Stimulated activated CD4-positive, alpha-beta T cell treated with anti-CD3 and anti-CD28 coated beads, Interleukin-15, amount 100 ng/mL, for 24 hours (primary cell): Measurements from ENCODE around the gene EBF3.

ENCODE experiments used
- DNase-seq: peaks from one replicate; pipeline ENCODE4 v3.0.0-alpha.2; 2020

The EBF3 gene

DNA sequence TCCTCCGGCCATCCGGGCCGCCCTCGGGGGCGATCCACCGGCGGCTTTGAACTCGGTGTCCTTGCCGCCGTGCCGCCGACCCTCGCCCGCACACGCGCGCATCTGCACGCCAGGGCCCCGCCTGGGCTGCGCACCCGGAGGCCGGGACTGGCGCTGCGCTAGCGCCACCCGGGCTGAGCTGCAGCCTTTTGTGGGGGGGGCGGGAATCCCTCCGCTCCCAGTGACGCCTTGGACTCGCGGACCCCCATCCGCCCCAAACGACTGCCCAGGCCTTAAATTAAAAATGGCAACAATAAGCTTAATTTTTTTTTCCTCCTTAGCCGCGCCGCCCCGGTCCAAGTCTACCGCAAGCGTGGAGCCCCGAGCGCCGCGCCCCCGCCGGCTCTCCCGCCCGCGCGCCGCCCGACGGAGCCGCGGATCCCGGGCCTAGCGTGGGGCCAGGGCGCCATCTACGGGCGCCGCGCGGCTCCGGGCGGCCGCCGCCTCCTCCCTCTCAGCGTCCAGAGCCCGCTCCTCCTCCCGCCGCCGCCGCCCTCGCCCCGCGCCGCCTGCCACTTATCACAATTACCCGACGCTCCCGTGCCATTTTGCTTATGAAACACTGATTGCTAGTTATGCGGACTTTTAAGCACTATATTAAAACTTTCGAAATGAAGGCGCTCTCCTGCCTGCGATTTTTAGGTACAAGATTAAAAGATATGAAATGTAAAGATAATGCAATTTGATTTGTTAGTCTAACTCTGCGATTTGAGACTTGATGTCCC, 7.5 kb upstream of the EBF3 start:
- peak; percentile 73 for DNase-seq

DNA sequence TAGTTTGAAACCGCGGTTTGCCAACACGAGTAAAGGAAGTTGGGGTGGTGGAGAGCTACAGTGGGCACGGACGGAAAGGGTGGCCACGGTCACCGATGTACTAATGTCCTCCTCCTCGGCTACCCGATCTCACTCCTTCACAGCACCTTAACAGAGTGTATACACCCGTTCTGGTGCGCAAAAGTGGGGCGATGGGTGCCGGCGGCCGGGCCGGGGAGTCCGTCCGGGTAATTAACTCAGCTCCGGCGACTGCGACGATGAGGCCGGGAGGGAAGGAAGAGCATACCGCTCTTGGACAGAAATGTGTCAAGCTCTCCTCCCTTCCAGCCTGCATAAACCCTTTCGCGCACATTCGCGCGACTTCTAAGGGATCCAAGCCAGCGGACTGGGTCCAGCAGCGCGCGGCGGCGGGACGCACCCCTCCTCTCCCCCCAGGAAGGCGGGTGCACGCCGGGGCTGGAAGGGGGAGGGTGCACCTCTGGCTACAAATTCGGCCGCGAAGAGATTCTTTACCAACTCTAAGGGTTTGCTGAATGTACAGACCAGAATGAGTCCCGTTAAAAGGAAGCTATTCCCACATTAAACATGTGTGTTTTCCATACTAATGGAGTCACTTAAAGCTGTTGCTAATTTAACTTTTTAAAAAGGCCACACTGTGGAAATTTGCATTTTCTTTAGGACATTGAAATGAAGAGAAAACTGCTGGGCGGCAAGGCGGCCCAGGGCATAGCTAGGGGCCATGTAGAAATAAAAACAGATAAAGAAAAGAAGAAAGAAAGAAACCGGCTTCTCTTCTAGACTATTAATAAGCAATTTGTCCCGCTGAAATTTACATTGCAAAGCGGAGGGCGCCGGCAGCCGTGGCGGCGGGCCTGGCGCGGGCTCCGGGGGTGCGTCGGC, 6.6 kb upstream of the EBF3 start:
- DNase-seq = no peak

DNA sequence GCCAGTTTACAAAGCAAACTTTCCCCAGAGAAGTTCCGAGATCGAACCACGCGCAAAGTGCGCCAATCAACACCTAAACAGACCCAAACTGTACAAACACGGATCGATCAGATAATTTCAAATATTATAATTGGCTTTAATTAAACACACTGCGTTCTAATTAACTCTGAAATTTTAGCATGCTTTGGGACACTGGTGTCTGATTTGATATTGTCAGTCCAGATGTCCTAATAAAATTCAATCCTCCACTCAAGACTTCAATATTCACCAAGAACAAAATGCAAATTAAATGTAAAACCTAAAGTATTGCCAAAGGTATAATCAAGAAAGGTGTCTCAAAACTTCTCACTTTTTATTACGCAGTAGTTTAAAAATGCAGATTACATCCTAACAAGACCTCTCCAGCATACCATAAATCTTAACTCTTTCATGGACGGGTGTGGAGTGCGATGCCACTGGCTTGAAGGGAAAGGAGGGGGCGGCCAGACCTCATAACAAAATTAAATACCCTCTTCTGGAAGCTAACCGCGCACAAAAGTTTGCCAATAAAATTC, 5.9 kb upstream of the EBF3 start:
- DNase-seq = no peak

DNA sequence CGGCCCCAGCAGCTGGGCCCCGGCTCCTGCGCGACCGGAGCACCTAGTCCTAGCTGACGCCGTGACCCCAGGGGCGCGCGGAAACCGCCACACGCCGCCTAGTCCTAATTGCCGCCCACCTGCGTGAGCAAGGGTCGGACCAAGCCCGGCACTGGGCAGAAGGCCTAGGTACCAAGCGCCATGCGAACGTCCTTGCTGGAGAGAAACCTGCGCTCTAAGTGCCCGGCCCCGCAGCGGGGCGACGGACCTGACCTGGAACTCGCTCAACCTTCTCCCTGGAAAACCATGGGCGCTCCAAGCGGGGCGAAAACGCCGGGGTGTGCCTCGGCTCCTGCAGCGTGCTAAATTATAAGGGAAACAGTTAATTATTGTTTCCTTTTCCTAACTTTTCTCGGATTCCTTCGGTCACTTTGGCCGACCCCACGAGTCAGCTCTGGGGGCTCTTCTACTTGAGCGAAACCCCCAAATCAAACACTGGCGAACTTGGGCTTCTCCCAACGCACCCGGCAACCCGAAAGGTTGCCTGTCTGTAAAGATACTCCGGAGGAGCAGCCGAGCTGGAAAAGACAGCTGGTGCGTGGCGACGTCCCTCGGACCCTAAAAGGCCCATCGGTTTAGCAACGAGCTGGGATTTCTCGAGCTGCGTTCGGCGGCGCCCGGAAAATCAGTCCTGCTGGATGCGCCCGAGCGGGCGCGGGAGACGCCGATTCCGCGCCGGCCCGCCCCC, 5.3 kb upstream of the EBF3 start:
- no peak for DNase-seq

DNA sequence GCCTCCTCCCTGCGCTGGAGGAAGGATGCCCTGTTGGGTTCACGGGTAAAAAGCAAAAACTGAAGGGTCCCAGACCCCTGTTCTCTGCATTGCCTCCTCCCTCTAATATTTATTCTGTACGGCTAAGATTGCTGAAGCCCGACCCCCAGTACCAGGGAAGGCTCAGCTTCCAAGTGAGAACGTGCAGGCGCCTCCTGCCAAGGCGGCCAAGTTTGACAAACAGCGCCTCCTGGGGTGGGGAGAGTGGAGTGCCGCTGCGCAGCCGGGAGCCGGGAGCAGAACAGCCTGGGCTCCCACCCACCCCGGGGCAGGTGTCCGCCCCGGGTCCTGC, 4.7 kb upstream of the EBF3 start:
- peak; percentile 74 for DNase-seq

DNA sequence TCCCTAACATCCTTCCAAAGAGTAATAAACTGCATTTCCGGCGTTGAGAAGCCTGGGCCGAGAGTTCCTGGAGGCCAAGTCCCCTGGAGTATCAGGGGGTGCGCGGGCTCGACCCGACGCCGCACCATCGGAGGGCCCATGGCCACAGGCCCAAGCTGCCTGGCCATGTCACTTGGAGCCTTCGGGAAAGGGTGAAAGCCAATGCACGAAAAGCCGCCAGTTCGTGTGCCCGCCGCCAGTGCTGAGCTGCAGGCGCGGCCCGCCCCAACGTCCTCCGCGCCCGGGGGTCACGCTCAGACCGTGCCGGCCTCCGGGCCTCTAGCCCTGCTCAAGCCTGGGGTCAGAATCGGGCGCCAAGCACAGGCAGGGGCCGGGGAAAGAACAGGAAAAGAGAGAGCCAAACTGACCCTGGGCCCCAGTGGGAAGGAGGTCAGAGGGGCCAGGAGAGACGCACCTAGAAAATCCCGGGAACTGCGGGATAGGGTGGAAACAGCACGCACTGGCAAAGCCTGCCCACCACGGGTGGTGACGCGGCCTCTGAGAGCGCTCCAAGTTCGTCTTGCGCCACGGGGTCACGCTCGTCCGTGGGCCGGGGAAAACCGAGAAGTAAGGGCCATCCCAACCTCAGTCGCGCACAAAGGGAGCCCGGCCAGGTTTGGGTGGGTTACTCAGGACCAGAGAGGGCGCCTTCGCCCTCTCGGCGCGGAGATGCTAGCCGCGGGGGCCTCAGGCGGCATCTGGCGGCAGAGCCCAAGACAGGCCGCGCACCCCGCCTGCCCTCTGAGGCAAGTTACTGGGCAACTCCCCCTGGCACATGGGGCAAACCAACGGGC, 4.2 kb upstream of the EBF3 start:
- no peak for DNase-seq

DNA sequence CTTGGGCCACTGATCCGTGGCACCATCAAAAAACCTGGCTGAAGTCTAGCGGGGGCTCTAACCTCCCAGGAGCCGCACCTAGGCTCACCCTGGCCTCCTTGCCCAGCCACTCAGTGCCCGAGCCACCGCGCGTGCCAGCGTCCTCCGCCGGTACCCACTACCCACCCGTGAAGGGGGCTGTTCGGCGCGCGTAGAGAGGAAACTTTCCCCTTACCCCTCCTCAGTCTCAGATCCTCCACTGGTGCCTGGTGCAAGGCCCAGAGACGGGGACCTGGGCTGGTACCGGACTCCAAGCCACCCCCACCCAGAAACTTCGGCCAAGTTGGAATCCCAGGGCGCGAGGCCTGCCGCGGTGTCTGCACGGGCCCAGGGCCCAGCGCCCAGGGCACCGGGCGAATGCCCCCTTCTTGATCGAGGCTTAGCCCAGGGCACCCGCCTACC, 3.5 kb upstream of the EBF3 start:
- DNase-seq = peak; percentile 5

DNA sequence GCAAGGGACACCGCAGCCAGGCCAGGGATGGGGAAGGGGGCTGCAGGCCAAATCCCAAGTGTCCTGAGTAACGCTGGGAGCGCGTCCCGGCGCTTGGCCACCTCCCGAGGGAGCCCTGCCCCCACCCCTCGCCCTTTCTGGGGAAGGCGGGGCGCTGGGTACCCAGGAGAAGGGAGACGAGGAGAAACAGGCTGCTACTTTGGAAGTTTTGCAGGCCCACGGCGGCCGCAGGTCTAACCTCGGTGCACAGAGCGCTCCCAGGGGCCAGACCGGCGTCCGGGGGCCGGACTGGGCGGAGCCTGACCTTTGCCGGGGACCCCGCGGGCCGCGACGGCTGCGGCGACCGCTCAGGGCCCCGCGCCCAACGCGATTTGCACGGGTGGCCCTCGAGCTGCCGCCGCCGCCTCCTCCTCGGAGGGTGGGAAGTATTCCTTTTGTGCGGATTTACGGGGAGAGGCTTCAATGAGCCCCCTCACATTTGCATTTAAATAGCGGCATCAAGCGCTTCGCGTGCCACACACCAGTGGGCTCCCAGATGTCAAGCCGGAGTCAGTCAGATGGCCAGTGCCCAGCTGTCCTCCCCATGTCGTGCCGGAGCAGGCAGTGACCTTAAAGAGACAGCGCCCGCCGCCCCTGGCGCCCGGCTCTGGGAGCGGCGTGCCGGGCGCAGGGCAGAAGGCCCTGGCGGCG, 3.0 kb upstream of the EBF3 start:
- DNase-seq = no peak

DNA sequence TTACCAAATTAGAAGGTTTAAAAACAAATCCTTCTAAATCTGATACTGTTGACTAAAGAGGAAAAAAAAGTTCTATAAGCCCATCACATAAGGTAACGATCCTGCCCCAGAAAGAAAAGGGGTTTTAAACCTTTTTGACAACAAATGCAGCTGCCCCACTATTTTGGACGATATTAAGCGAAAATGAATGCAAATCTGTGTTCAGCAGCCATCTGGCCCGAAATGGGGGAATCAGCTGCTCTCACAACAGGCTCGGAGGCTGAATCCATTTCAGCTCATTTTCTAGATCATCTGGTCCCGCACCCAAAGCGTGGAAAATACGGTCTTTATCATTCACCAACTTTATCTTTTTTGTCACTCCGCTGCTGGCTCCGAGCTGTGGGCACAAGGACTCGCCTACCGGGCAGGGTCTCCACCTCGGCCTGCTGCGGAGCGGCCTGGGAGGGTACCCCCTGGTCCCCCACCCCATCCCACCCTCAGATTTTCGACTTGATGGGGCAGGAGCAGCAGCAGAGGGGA, 2.4 kb upstream of the EBF3 start:
- DNase-seq = no peak

DNA sequence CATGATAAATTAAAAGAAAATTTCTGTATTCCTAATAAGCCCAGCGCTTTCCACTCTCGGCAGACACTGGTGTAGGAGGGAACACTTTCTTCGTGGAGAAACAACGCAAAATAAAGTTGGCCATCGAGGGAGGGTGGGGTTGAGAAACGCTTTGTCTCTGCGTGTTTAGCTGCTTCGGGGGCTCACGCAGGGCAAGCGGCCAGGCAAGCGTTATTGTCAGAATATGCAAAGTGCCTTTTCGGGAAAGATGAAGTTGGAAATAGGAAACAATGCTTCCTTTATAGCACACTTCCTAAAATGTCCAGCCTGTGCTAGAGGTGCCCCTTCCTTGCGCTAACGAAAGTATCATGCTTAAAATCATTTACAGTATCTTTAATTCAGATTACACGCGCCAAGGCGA, 1.9 kb upstream of the EBF3 start:
- DNase-seq = no peak

DNA sequence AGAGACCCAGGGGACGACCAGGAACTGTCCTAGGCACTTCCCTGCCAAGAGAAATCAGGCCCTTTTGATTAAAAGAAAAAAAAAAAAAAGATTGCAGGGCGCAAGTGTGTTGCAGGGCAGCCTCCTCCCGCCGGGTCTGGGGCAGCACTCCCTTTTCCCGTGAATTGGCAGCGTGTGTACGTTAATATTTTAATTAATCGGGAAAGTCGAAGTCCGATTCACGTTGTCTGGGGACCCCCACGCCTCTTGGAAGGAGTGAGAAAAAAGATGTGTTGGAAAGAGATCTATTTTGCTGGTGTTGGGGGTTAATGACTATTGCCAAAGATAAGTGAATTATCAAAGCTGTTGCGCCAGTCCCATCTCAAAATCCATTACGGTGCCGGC, 1.3 kb upstream of the EBF3 start:
- no peak for DNase-seq

DNA sequence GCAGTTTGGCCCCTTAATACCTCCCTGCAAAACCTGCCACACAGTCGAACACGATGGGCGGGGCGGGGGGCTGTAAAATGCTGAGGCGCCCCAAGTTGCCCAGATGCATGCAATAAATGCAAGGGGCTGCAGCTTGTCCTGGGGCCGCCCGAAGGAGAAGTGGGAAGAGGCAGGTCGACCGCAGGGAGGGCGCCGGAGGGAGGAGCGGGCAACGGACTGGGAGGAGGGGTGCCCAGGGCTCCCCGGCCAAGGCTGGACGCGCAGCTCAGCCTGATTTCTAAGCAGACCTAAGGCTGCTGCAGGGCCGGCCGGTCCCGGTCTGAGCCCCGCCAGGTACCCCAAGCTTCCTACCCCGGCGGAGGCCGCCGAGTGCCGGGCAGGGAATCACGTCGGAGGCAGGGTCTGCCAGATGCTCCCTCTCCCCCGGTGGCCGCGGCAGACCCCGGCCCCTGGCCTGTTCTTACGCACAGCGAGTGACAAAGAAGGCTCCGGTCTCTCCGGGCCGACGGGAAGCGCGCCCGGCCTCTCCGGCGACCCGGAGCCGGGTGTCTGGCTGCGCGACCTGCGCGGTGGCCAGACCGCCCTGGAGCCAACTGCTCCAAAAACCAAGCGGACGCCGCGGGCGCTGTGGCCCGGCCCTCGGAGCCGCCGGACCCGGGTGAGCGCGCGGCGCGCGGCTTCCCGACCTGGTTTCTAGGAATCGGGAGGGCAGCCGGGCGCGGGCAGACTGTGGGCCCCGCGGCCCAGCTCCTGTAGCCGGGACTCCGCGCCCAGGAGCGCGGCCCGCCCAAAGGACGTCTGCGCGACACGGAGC, 744 bp upstream of the EBF3 start:
- DNase-seq = no peak

DNA sequence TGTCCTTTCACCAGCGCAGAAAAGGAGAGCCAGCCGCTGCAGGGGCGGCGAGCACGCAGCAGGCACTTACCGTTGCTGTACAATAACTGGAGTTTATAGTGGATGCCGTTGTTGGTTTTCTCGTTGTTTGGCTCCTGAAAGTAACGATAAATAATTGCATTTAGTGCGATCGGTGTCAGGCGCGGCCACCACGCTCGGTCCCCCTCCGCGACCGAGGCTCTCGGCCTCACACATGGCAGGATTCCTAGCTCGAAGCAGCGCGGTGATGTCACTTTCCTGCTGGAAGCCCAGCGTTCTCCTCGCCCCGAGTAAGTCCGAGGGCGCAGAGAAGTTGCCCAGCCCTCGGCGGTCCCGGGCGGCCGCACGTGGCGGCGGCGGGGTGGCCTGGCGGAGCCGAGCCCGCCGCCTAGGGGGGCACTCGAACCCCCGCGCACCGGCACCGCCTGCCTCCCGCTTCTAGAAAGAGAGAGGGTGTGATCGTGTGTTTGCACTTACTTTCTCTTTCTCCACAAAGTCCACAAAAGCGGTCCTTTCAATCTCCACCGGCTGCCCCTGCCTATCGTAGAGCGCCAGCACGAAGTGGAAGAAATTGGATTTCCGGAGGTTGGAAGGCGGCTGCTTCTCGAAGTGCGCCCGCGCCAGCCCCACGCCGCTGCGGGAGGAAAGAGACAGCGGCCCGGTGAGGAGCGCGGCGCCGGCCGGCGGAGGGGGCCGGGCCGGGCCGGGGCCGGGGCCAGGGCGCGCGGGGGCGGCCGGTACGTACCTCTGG, 1.0 kb downstream of the EBF3 start:
- no peak for DNase-seq

DNA sequence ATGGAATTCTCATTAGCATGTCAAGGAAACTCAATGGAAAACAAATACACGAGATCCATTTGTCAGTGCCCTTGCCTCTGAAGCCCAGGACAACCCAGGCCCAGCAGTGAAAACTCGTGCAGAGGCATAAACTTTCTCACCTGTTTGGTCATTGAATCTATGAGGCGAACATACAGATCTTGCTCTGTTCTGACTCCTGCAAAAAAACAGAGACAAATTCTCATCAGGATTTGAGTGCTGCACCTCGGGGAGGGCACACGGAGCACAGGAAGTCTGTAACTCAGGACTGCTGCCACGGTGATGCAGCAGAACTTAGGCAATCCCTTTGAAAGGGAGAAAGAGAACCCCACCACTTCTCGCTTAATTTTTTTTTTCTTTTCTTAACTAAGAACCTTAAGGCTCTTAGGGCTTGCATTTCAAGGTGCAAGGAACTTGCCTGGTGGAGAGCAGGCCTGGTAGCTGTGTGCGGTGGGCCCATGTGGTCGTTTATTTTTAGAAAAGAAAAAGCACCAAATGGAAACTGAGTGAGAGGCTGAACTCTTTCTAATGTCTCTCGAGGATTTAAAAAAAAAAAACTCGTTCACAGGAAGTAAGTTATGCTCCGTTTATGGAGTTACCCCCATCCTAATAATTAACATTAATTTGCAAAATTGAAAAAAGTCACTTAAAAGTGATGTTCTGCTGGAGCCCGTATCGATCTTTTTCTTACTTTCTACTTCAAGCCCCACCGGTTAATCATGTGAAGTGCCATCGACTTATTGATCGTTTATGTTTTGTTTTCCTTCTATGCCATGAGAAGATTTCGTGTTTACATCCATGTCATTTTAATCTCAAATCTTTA, 1.8 kb downstream of the EBF3 start:
- no peak for DNase-seq

DNA sequence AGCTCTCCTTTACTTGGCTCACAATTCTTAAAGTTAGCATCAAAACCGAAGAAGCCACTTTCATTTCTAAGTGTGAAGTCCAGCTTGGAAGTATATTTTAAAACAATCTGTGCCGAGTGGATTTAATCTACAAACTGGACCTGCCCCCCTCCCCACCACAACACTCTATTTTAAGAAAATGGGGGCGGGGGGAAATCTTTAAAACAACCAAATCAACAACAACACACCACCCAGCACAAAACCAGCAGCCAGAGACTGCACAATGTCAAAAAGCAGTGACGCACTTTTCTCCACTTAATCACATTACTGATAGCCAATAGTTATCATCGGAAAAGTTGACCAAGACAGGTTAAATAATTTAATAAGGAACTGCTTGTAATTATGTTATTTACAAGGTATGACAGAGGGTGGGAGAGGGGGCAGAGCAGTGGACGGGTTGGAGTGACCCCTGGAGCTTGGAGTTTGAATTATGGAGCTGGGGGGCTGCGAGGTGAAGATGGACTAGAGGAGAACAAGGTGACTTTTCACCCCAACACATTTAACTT, 2.8 kb downstream of the EBF3 start:
- no peak for DNase-seq

DNA sequence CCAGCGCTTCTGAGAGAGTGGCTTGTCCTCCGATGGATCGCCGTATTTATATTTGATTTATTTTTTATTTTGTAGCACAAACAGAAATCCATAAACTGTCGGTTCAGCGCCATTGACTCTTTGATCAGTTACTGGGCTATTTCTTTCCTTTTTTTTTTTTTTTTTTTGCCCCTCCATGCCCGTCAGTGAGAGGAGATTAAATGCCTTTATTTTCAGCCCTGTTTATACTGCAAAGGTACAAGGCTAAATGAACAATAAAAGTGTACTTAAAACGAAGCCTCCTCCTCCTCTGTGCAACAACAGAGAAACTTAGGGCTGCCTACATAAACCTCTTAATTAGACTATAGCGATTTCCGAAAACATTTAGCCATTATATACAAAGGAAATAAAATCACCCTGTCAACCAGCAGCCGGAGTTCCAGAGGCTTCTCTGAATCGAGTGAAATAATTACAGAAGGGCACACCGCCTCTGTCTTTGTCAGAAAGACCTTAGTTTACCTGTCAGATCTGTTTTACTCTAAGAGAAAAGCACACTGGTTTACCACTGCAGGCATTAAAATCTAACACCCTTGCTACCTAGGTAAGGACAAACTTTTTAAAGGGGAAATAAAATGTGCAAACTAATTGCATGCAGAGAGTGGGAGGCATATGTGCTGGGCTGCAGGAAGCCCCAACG, 3.5 kb downstream of the EBF3 start:
- no peak for DNase-seq

DNA sequence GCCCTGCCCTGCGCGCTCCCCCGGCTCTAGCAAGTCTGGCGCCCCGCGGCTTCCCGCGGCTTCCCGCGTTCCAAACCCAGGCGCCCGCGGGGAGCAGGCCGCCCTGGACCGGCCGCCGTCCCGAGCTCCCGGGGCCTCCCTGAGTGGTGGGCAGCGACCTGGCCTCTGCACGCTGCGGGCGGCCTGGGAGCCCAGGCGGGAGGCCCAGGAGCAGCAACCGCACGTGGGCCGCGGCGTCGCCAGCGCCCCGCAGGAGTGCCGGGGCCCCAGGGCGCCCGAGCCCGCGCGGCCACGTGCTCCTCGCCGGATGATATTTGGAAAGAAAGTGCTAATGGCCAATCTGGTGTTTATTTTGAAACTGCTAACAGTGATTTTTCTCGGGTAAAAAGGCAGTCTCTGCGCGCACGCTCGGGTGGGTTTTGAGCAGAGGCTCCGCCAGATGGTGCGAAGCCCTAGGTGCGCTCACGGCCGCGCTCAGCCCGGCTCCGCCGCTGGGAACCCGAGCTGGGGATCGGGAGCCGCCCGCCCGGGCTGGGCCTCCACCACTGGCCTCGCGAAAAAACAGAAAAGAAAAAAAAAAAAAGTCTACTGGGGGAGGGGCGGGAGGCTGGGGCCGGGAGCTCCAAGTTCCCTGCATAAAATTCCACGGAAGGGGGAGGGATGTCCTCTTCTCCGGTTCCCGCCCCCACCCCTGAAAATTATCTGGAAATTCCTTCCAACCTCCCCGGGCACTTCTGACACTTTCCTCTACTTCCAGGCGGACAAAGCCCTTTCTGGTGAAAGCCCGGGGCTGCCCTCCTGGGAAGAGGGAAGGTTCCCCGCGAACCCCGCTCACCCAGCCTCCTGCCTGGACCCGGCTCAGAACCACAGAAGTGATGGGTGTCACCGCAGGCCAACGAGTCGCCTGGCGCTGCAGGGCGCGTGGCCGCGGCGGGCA, 4.3 kb downstream of the EBF3 start:
- no peak for DNase-seq
